Activated CD8-positive, alpha-beta memory T cell treated with anti-CD3 and anti-CD28 coated beads for 48 hours (primary cell): ENCODE measurements around the gene BOLA1.
"Not testable (repeated sequence)": the region's sequence is repeated elsewhere in the genome, so short reads cannot be mapped to it uniquely, and the experiment has no call there.

Experiments
- DNase-seq, 3 experiments: peaks; one replicate each; pipeline ENCODE4 v3.0.0-alpha.2; 2020; ENCODE audit warnings: low read depth in 2 of 3, low spot score in 2 of 3

The BOLA1 gene

GRCh38 chr1:149899460-149900284, at the start of gene BOLA1:
Gene BOLA1, plus strand, starts transcription at chr1:149899568. Its CDS starts 492 bp downstream, at chr1:149900060.
- DNase-seq = peak; percentile 62 to 64 (median 63)

GRCh38 chr1:149849947-149850360, 49.4 kb upstream of the BOLA1 start:
- no peak for DNase-seq

GRCh38 chr1:149850732-149851345, 48.5 kb upstream of the BOLA1 start:
- not testable (repeated sequence) for DNase-seq

GRCh38 chr1:149851585-149852213, 47.7 kb upstream of the BOLA1 start:
- not testable (repeated sequence) for DNase-seq

- DNase-seq = not testable (repeated sequence)
These were observed 47.1 kb upstream of the BOLA1 start for GRCh38 chr1:149852263-149852662.

GRCh38 chr1:149860271-149860670, 39.1 kb upstream of the BOLA1 start:
- DNase-seq = not testable (repeated sequence)

GRCh38 chr1:149860684-149861496, 38.5 kb upstream of the BOLA1 start:
- DNase-seq = not testable (repeated sequence)

GRCh38 chr1:149861497-149862054, 37.8 kb upstream of the BOLA1 start:
- not testable (repeated sequence) for DNase-seq

- DNase-seq = not testable (repeated sequence)
These were observed 32.5 kb upstream of the BOLA1 start for GRCh38 chr1:149866887-149867286.

- not testable (repeated sequence) for DNase-seq
These were observed 26.3 kb upstream of the BOLA1 start for GRCh38 chr1:149873060-149873459.

GRCh38 chr1:149877211-149877946, 22.0 kb upstream of the BOLA1 start:
- no peak for DNase-seq

GRCh38 chr1:149879556-149879955, 19.8 kb upstream of the BOLA1 start:
- no peak for DNase-seq

- no peak for DNase-seq
These were observed 17.5 kb upstream of the BOLA1 start for GRCh38 chr1:149881876-149882275.

- DNase-seq = no peak
These were observed 15.6 kb upstream of the BOLA1 start for GRCh38 chr1:149883598-149884247.

GRCh38 chr1:149884433-149885338, 14.7 kb upstream of the BOLA1 start:
- no peak for DNase-seq

GRCh38 chr1:149885339-149886120, 13.8 kb upstream of the BOLA1 start:
- peak; percentile 56 to 69 (median 59) for DNase-seq

- peak in 1 of 3 experiments; percentile 21 for DNase-seq
These were observed 13.3 kb upstream of the BOLA1 start for GRCh38 chr1:149886121-149886395.
